Ishikawa (cell line): Measurements from ENCODE around the gene SNX12.

ENCODE experiments used
- CEBPB ChIP-seq: IDR thresholded peaks from 2 replicates; pipeline ENCODE4 v1.6.1; 2012
- CREB1 ChIP-seq: IDR thresholded peaks from 2 replicates; pipeline ENCODE4 v1.6.1; 2012; ENCODE audit warnings: low read depth
- EGR1 ChIP-seq: IDR thresholded peaks from 2 replicates; pipeline ENCODE4 v1.6.1; 2012
- EP300 ChIP-seq: IDR thresholded peaks from 2 replicates; pipeline ENCODE4 v1.6.1; 2012; ENCODE audit warnings: borderline replicate concordance
- FOXM1 ChIP-seq: IDR thresholded peaks from 2 replicates; pipeline ENCODE4 v1.6.1; 2012; ENCODE audit warnings: low read depth, borderline replicate concordance
- MAX ChIP-seq: IDR thresholded peaks from 2 replicates; pipeline ENCODE4 v1.6.1; 2012
- NFIC ChIP-seq: IDR thresholded peaks from 2 replicates; pipeline ENCODE4 v1.6.1; 2012
- RAD21 ChIP-seq: IDR thresholded peaks from 2 replicates; pipeline ENCODE4 v1.6.1; 2012; ENCODE audit warnings: low read depth
- TAF1 ChIP-seq: IDR thresholded peaks from 2 replicates; pipeline ENCODE4 v1.6.1; 2012; ENCODE audit warnings: low read depth, mild to moderate bottlenecking
- TCF12 ChIP-seq: IDR thresholded peaks from 2 replicates; pipeline ENCODE4 v1.6.1; 2012; ENCODE audit warnings: low read depth
- TEAD4 ChIP-seq: IDR thresholded peaks from 2 replicates; pipeline ENCODE4 v1.6.1; 2012
- USF1 ChIP-seq: IDR thresholded peaks from 2 replicates; pipeline ENCODE4 v1.6.1; 2012
- YY1 ChIP-seq: IDR thresholded peaks from 2 replicates; pipeline ENCODE4 v1.6.1; 2012; ENCODE audit warnings: low read depth
- ZBTB7A ChIP-seq: IDR thresholded peaks from 2 replicates; pipeline ENCODE4 v1.6.1; 2012; ENCODE audit warnings: low read depth
- TF ChIP-seq, protein P1 (sequence below): IDR thresholded peaks from 2 replicates; pipeline ENCODE4 v1.6.1; 2012; ENCODE audit warnings: low read depth, mild to moderate bottlenecking

Gene SNX12

GRCh38 chrX:71100581-71101505, 32.7 kb upstream of the SNX12 start:
- no peak for TF ChIP-seq FOXM1
- TF ChIP-seq YY1, result no peak
- no peak for TF ChIP-seq TCF12
- TF ChIP-seq NFIC, result no peak
- TF ChIP-seq CEBPB, result no peak
- TF ChIP-seq USF1, result no peak

- TF ChIP-seq USF1 (no peak), FOXM1 (no peak), RAD21 (no peak), EGR1 (no peak), CEBPB (no peak), EP300 (no peak)
- TF ChIP-seq, protein P1, sequence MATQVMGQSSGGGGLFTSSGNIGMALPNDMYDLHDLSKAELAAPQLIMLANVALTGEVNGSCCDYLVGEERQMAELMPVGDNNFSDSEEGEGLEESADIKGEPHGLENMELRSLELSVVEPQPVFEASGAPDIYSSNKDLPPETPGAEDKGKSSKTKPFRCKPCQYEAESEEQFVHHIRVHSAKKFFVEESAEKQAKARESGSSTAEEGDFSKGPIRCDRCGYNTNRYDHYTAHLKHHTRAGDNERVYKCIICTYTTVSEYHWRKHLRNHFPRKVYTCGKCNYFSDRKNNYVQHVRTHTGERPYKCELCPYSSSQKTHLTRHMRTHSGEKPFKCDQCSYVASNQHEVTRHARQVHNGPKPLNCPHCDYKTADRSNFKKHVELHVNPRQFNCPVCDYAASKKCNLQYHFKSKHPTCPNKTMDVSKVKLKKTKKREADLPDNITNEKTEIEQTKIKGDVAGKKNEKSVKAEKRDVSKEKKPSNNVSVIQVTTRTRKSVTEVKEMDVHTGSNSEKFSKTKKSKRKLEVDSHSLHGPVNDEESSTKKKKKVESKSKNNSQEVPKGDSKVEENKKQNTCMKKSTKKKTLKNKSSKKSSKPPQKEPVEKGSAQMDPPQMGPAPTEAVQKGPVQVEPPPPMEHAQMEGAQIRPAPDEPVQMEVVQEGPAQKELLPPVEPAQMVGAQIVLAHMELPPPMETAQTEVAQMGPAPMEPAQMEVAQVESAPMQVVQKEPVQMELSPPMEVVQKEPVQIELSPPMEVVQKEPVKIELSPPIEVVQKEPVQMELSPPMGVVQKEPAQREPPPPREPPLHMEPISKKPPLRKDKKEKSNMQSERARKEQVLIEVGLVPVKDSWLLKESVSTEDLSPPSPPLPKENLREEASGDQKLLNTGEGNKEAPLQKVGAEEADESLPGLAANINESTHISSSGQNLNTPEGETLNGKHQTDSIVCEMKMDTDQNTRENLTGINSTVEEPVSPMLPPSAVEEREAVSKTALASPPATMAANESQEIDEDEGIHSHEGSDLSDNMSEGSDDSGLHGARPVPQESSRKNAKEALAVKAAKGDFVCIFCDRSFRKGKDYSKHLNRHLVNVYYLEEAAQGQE, result no peak
Measured at GRCh38 chrX:71099736-71100135, 31.6 kb upstream of the SNX12 start.

GRCh38 chrX:71098951-71099506, 30.9 kb upstream of the SNX12 start:
- TF ChIP-seq FOXM1 (no peak), MAX (no peak), ZBTB7A (no peak), CREB1 (no peak), EGR1 (no peak), TCF12 (no peak), NFIC (no peak), TEAD4 (no peak), CEBPB (no peak)

DNA sequence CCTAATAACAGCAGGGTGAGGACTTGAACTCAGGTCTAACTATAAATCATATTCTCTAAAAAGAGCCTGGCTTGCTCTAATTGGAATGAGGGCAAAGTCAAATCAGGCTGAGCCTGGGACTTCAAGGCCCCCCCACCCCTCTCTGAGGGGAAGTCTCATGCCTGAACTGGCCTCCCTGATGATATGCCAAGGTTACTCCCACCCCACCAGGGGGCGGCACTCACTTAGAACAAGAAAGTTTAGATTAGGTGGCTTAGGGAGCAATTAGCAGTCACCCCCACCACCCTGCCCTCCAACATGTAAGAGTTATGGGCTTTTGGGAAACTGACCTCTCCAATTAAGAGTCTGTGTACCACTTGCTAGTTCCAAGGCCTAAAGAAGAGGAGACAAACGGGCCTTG, 30.2 kb upstream of the SNX12 start:
- TF ChIP-seq TEAD4 (no peak), TAF1 (no peak), EGR1 (no peak), ZBTB7A (no peak), RAD21 (peak; percentile 49)

DNA sequence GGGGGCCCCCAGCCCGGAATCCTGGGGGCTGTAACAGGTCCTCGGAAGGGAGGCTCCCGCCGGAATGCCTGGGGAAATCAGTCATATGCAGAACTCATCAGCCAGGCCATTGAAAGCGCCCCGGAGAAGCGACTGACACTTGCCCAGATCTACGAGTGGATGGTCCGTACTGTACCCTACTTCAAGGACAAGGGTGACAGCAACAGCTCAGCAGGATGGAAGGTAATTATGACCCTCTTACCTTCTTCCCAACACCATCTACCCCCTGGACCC, 28.6 kb upstream of the SNX12 start:
- TF ChIP-seq ZBTB7A (no peak), TCF12 (no peak), TEAD4 (no peak), EGR1 (no peak), TAF1 (no peak), CREB1 (no peak), EP300 (no peak), CEBPB (no peak)

DNA sequence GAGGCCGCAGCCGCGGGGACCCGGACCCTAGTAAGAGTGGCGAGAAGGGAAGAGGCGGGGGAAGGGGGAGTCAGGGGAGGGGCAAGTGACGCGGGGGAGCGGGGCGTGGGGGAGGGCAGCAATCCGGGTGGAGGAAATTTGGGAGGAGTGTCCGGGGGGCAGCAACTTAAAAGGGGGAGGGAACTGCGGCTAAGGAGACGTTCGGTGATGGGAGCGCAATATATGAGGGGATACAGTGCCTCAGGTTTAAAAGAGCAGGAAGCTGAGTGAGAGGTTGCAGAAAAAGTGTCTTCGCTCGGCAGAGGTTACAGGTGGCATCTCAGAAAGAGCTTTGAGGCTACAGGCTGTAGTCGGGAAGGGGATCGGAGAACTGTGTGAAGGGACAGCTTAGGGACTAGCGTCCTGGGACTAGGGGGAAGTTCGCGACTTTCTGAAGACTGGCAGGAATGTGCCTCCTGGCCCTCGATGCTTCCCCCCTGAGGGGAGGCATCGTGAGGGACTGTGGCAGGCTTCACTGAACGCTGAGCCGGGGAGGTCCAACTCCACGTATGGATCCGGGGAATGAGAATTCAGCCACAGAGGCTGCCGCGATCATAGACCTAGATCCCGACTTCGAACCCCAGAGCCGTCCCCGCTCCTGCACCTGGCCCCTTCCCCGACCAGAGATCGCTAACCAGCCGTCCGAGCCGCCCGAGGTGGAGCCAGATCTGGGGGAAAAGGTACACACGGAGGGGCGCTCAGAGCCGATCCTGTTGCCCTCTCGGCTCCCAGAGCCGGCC, 28.0 kb upstream of the SNX12 start:
- TF ChIP-seq MAX (0 out of 2 replicates have a peak, but pooled peaks have one; percentile 27), FOXM1 (no peak), USF1 (no peak)

- TF ChIP-seq MAX, result peak; percentile 59; the same call in 1 of the 2 replicates
- TF ChIP-seq NFIC, result no peak
Measured at GRCh38 chrX:71095555-71095980, 27.4 kb upstream of the SNX12 start, which contains the start of gene FOXO4. FOXO4 (plus strand) TSS chrX:71095851; CDS start chrX:71096529, 678 bp downstream.
